Panc1 (cell line): ENCODE results near the gene SHROOM3.

ENCODE experiments used
- POLR2AphosphoS5 ChIP-seq: IDR thresholded peaks from 2 replicates; pipeline ENCODE4 v1.6.1; 2012; ENCODE audit warnings: mild to moderate bottlenecking, low read depth, low read length, moderate library complexity
- SIN3A ChIP-seq: IDR thresholded peaks from 2 replicates; pipeline ENCODE4 v1.6.1; 2012; ENCODE audit warnings: low read depth, mild to moderate bottlenecking, low read length, moderate library complexity, borderline replicate concordance; ENCODE audit not compliant: insufficient read depth
- TCF7L2 ChIP-seq: IDR thresholded peaks from 2 replicates; pipeline ENCODE4 v1.6.1; 2011; ENCODE audit warnings: mild to moderate bottlenecking, low read depth, low read length, inconsistent platforms
- TF ChIP-seq, protein P1 (sequence below): fragments of 450-650 bp; IDR thresholded peaks from 2 replicates; pipeline ENCODE4 v1.5.1; 2017; ENCODE audit warnings: mild to moderate bottlenecking

DNA sequence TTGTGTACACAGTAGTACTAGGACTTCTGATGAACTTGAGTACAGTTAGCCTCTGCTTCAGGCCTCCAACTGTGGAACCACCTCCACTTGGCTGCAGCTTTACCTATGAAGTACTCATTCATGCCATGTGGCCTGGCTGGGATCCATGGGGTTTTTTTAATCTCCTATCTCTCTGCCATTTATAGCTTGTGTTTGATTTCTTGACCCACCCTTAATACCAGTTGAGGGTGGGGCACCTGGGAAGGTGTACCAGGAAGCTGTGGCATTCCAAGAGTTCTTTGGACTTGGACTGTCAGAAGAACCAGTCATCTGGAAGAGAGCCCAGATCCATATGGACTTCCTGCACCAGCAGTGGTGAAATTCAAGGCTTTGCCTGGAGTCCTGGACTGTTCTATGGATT is 230.1 kb downstream of the SHROOM3 start:
- TF ChIP-seq POLR2AphosphoS5, result no peak
- TF ChIP-seq, protein P1, sequence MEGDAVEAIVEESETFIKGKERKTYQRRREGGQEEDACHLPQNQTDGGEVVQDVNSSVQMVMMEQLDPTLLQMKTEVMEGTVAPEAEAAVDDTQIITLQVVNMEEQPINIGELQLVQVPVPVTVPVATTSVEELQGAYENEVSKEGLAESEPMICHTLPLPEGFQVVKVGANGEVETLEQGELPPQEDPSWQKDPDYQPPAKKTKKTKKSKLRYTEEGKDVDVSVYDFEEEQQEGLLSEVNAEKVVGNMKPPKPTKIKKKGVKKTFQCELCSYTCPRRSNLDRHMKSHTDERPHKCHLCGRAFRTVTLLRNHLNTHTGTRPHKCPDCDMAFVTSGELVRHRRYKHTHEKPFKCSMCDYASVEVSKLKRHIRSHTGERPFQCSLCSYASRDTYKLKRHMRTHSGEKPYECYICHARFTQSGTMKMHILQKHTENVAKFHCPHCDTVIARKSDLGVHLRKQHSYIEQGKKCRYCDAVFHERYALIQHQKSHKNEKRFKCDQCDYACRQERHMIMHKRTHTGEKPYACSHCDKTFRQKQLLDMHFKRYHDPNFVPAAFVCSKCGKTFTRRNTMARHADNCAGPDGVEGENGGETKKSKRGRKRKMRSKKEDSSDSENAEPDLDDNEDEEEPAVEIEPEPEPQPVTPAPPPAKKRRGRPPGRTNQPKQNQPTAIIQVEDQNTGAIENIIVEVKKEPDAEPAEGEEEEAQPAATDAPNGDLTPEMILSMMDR, result no peak
- no peak for TF ChIP-seq TCF7L2
- no peak for TF ChIP-seq SIN3A
